ENCODE results near the gene COPS9.

Gene COPS9

GRCh38 chr2:240179941-240180666, 44.0 kb upstream of the COPS9 start:
- peaks cover 12% of the 10 kb centered on the region for H3K27me3 ChIP-seq (ENCODE audit: insufficient read depth, insufficient read length)
- H3K36me3 ChIP-seq (ENCODE audit: insufficient read depth, insufficient read length, low read length) = no peaks in the 10 kb centered on the region
- no peak overlapping the region for H3K4me3 ChIP-seq (ENCODE audit: insufficient read length, low read depth)
- H3K9me3 ChIP-seq (ENCODE audit: insufficient read depth, low read length) = no peaks in the 10 kb centered on the region
- no peak overlapping the region for H3K9ac ChIP-seq (ENCODE audit: insufficient read length, low read depth)
- TF ChIP-seq SUZ12 (IDR thresholded peaks at IDR 0.05; ENCODE audit: extremely low read depth, insufficient read depth, insufficient read length) (no peak), ZNF274 (IDR thresholded peaks at IDR 0.05; ENCODE audit: low read depth, low read length) (no peak), YY1 (IDR thresholded peaks at IDR 0.05; ENCODE audit: insufficient read depth, insufficient read length) (no peak)
- no peaks in the 10 kb centered on the region for H3K4me1 ChIP-seq (ENCODE audit: insufficient read depth, insufficient read length)
- DNase-seq (ENCODE audit: low read depth, low spot score) = no peak

DNA sequence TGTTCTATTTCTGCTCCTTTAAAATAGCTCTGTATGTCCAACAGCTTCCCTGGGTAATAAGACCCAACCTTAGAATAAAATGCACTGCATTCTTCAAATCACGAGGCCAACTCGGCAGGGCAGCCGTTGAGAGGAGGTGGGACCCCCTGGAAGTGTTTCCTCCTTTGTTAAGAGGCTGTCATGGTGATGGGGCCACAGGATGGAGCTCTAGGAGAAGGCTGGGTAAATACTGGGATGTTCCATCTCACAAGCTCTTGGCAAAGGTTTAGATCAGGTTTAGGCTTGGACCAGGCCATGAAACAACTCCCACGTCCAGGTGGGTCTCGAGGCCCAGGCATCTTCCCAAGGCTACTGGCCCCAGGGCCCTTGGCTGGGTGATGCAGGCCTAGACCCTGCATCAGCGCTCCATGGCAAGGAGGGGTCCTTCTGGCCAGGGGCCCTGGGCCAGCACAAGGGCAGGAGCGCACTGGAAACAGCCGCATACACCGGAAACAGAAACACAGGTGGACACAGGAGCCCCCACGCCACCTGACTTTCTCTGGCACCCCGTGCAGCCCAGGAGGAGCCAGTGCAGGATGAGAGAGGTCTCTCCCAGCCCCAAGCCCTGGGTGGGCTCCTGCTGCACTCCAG, 43.2 kb upstream of the COPS9 start:
- TF ChIP-seq YY1 (IDR thresholded peaks at IDR 0.05; ENCODE audit: insufficient read depth, insufficient read length) = no peak
- no peak for TF ChIP-seq ZNF274 (IDR thresholded peaks at IDR 0.05; ENCODE audit: low read depth, low read length)
- no peak for TF ChIP-seq SUZ12 (IDR thresholded peaks at IDR 0.05; ENCODE audit: extremely low read depth, insufficient read depth, insufficient read length)
- Histone ChIP-seq H3K4me1 (ENCODE audit: insufficient read depth, insufficient read length) (no peaks in the 10 kb centered on the region), H3K27me3 (ENCODE audit: insufficient read depth, insufficient read length) (peaks cover 12% of the 10 kb centered on the region), H3K36me3 (ENCODE audit: insufficient read depth, insufficient read length, low read length) (no peaks in the 10 kb centered on the region), H3K4me3 (ENCODE audit: insufficient read length, low read depth) (no peak overlapping the region), H3K9me3 (ENCODE audit: insufficient read depth, low read length) (no peaks in the 10 kb centered on the region), H3K9ac (ENCODE audit: insufficient read length, low read depth) (no peak overlapping the region)
- DNase-seq (ENCODE audit: low read depth, low spot score) = no peak

GRCh38 chr2:240178564-240178963, 42.5 kb upstream of the COPS9 start:
- Histone ChIP-seq H3K27me3 (ENCODE audit: insufficient read depth, insufficient read length) (peaks cover 12% of the 10 kb centered on the region), H3K9ac (ENCODE audit: insufficient read length, low read depth) (no peak overlapping the region), H3K9me3 (ENCODE audit: insufficient read depth, low read length) (no peaks in the 10 kb centered on the region), H3K4me1 (ENCODE audit: insufficient read depth, insufficient read length) (no peaks in the 10 kb centered on the region), H3K36me3 (ENCODE audit: insufficient read depth, insufficient read length, low read length) (no peaks in the 10 kb centered on the region), H3K4me3 (ENCODE audit: insufficient read length, low read depth) (no peak overlapping the region)
- no peak for DNase-seq (ENCODE audit: low read depth, low spot score)
- TF ChIP-seq YY1 (IDR thresholded peaks at IDR 0.05; ENCODE audit: insufficient read depth, insufficient read length) (no peak), ZNF274 (IDR thresholded peaks at IDR 0.05; ENCODE audit: low read depth, low read length) (no peak), SUZ12 (IDR thresholded peaks at IDR 0.05; ENCODE audit: extremely low read depth, insufficient read depth, insufficient read length) (no peak)

DNA sequence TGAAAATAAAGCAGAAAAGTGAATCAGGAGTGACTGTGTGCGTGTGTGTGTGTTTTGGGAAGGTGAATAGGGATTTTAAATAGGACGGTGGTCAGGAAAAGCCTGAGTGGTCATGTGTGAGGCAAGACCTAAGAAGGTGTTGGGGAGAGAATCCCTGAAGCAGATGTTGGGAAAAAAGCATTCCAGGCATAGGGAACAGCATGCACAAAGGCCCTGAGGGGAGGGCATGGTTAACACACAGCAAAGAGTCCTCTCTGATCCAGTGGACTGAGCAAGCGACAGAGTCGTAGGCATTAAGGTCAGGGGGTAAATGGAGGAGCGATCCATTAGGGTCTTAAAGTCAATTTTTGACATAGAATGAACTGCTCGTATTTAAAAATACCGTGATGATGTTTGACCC, 38.4 kb upstream of the COPS9 start:
- Histone ChIP-seq H3K9ac (ENCODE audit: insufficient read length, low read depth) (no peak overlapping the region), H3K27me3 (ENCODE audit: insufficient read depth, insufficient read length) (peaks cover 6% of the 10 kb centered on the region), H3K9me3 (ENCODE audit: insufficient read depth, low read length) (peaks cover 5% of the 10 kb centered on the region; the same call in 1 of the 2 replicates), H3K36me3 (ENCODE audit: insufficient read depth, insufficient read length, low read length) (no peaks in the 10 kb centered on the region), H3K4me1 (ENCODE audit: insufficient read depth, insufficient read length) (no peaks in the 10 kb centered on the region), H3K4me3 (ENCODE audit: insufficient read length, low read depth) (no peak overlapping the region)
- no peak for DNase-seq (ENCODE audit: low read depth, low spot score)
- TF ChIP-seq SUZ12 (IDR thresholded peaks at IDR 0.05; ENCODE audit: extremely low read depth, insufficient read depth, insufficient read length) (no peak), YY1 (IDR thresholded peaks at IDR 0.05; ENCODE audit: insufficient read depth, insufficient read length) (no peak), ZNF274 (IDR thresholded peaks at IDR 0.05; ENCODE audit: low read depth, low read length) (no peak)

DNA sequence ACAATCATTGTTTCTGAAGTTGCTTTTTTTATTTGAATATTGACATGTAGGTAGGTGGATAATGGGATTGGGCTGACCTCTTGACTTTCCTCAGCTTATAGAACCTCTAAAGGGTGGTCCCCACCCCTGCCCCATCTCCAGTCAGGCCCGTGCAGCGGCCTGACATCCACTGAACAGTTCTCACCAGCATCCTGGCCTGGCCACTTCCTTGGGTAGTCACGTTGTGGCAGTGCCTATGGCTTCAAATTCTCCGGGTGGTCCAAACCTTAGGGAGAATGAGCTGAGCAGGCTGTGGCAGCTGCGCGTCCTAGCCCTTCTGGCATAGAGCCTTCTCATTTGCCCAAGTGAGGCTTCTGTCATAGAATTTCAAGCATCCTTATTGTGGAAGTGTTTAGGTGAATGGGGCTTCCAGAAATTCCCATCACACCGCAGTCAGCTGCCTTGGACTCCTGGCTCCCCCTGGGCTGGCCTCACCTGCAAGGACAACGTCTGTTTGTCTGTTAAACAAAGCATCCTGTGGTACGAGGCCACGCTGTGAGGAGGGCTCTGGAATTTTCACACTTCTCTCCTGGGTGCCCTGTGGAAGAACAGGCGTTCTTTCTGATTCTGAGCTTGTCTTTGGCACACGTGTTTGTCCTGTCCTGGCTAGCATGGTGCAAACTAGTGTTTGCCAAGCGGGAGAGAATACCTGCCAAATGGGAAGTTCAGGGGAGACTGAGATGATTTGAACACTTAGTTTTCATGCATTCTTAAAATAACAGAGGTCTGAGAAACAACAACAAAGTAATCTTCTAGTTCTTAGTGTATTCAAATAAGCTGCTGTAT, 36.2 kb upstream of the COPS9 start:
- Histone ChIP-seq H3K9ac (ENCODE audit: insufficient read length, low read depth) (no peak overlapping the region), H3K4me1 (ENCODE audit: insufficient read depth, insufficient read length) (no peaks in the 10 kb centered on the region), H3K4me3 (ENCODE audit: insufficient read length, low read depth) (no peak overlapping the region), H3K36me3 (ENCODE audit: insufficient read depth, insufficient read length, low read length) (no peaks in the 10 kb centered on the region), H3K27me3 (ENCODE audit: insufficient read depth, insufficient read length) (no peaks in the 10 kb centered on the region), H3K9me3 (ENCODE audit: insufficient read depth, low read length) (peaks cover 5% of the 10 kb centered on the region; the same call in 1 of the 2 replicates)
- TF ChIP-seq SUZ12 (IDR thresholded peaks at IDR 0.05; ENCODE audit: extremely low read depth, insufficient read depth, insufficient read length) = no peak
- TF ChIP-seq ZNF274 (IDR thresholded peaks at IDR 0.05; ENCODE audit: low read depth, low read length) = no peak
- no peak for TF ChIP-seq YY1 (IDR thresholded peaks at IDR 0.05; ENCODE audit: insufficient read depth, insufficient read length)
- DNase-seq (ENCODE audit: low read depth, low spot score) = no peak

DNA sequence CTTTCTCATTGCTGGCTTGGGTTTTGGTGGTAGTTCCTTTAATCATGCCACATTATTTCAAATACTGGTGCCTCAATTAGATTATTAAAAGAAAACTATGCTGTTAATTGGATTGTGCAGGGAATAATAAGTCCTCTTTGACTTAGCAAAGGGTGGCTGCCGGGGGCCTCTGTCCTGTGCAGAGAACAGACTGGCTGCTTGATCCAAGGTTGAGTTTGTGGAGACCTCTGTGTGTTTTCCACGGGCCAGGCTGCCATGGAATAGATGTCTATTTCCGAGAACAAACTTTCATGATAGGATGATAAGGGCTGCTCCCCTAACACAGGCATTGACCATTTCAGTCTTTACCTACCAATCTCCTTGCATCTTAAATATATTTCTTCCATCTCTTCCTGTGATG, 34.8 kb upstream of the COPS9 start:
- no peak overlapping the region for H3K4me3 ChIP-seq (ENCODE audit: insufficient read length, low read depth)
- H3K4me1 ChIP-seq (ENCODE audit: insufficient read depth, insufficient read length) = no peaks in the 10 kb centered on the region
- no peak overlapping the region for H3K9ac ChIP-seq (ENCODE audit: insufficient read length, low read depth)
- no peaks in the 10 kb centered on the region for H3K36me3 ChIP-seq (ENCODE audit: insufficient read depth, insufficient read length, low read length)
- no peak for TF ChIP-seq SUZ12 (IDR thresholded peaks at IDR 0.05; ENCODE audit: extremely low read depth, insufficient read depth, insufficient read length)
- TF ChIP-seq ZNF274 (IDR thresholded peaks at IDR 0.05; ENCODE audit: low read depth, low read length) = no peak
- TF ChIP-seq YY1 (IDR thresholded peaks at IDR 0.05; ENCODE audit: insufficient read depth, insufficient read length) = no peak
- no peaks in the 10 kb centered on the region for H3K27me3 ChIP-seq (ENCODE audit: insufficient read depth, insufficient read length)
- DNase-seq (ENCODE audit: low read depth, low spot score) = no peak
- peaks cover 5% of the 10 kb centered on the region; the same call in 1 of the 2 replicates for H3K9me3 ChIP-seq (ENCODE audit: insufficient read depth, low read length)

- Histone ChIP-seq H3K9ac (ENCODE audit: insufficient read length, low read depth) (peak overlapping the region; percentile 34), H3K27me3 (ENCODE audit: insufficient read depth, insufficient read length) (no peaks in the 10 kb centered on the region), H3K9me3 (ENCODE audit: insufficient read depth, low read length) (peaks cover 5% of the 10 kb centered on the region; the same call in 1 of the 2 replicates), H3K4me1 (ENCODE audit: insufficient read depth, insufficient read length) (no peaks in the 10 kb centered on the region), H3K4me3 (ENCODE audit: insufficient read length, low read depth) (no peak overlapping the region), H3K36me3 (ENCODE audit: insufficient read depth, insufficient read length, low read length) (no peaks in the 10 kb centered on the region)
- TF ChIP-seq YY1 (IDR thresholded peaks at IDR 0.05; ENCODE audit: insufficient read depth, insufficient read length) = no peak
- no peak for TF ChIP-seq SUZ12 (IDR thresholded peaks at IDR 0.05; ENCODE audit: extremely low read depth, insufficient read depth, insufficient read length)
- no peak for TF ChIP-seq ZNF274 (IDR thresholded peaks at IDR 0.05; ENCODE audit: low read depth, low read length)
- no peak for DNase-seq (ENCODE audit: low read depth, low spot score)
These were observed 34.2 kb upstream of the COPS9 start for GRCh38 chr2:240170354-240170735.

Data from NT2/D1 (cell line).